ENCODE measurements around the gene GPHN.
"Not testable (repeated sequence)": the region's sequence is repeated elsewhere in the genome, so short reads cannot be mapped to it uniquely, and the experiment has no call there.

Gene GPHN

DNA sequence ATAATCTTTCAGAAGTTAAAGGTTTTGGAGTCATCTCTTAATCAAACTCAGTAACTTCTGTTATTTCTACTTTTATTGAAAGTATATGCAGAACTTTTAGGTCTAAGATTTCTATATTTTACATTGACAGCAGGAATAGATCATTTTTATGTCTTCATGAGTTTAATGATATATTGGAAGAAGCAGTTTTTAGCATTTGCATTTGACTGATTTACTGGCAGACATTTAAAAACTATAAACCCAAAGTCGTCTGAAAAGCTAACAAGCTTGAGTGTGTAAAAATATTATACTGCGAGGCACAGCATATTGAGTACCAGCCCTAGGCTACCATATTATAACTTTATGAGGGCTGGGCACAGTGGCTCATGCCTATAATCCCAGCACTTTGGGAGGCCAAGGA lies 467.3 kb downstream of the GPHN start:
- DNase-seq: no peak

DNA sequence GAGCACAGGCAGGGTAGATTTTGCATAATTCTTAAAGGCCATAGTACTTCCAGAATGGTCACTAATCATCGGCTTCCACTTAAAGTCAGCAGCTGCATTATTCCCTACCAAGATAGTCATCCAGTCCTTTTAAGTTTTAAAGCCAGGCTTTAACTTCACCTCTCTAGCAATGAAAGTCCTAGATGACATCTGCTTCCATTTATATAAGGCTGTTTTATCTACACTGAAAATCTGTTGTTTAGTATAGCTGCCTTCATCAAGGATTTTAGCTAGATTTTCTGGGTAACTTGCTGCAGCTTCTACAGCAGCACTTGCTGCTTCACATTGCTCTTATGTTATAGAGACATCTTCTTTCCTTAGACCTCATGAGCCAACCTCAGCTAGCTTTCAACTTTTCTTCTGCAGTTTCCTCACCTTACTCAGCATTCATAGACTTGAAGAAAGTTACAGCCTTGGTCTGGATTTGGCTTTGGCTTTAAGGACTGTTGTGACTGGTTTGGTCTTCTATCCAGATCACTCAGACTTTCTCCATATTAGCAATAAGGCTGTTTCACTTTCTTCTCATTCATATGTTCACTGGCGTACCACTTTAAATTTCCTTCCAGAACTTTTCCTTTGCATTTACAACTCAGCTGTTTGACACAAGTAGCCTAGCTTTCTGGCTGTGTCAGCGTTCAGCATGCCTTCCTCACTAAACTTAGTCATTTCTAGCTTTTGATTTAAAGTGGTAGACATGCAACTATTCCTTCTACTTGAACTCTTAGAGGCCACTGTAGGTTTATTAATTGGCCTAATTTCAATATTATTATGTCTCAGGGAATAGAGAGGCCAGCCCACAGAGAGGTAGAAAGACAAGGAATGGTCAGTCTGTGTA lies 471.4 kb downstream of the GPHN start:
- no peak for DNase-seq

GRCh38 chr14:66982247-66982646 lies 474.3 kb downstream of the GPHN start:
- DNase-seq: no peak

DNA sequence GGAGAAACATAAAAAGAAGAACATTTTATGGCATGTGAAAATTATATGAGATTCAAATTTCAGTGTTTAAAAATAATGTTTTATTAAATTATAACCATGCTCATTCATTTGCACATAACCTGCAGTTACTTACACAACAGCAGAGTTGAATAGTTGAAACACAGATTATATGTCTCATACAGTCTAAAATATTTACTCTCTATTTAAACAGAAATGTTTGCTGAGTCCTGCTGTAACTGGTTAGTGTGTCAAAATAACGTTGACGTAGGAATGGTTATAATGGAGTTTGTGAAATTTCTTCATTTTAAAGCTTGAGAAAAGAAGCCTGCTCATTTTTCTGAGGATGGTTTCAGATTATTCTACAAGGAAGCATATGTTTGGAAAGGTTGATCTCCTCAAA lies 484.8 kb downstream of the GPHN start:
- DNase-seq: no peak

- DNase-seq: no peak
Observed at GRCh38 chr14:66993512-66993911, 485.6 kb downstream of the GPHN start.

DNA sequence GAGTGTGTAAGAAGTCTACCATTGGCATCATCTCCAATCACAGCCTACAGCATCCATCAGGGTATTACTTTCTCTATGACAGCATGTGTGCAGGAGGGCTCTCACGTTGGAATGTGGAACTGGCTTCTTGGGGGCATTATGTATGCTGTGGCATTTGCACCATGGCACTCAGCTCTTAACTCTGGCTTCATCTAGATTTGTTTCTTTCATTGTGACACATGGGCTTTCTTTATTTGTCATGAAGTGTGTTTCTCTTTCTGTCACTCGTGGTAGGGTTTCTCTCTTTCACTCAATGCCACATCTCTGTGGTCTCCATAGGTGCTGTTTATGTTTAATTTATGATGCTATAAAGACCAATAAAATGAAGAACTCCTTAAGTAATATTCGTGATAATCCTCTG lies 490.1 kb downstream of the GPHN start:
- no peak for DNase-seq

GRCh38 chr14:66999978-67000377 lies 492.0 kb downstream of the GPHN start:
- no peak for DNase-seq

GRCh38 chr14:67002994-67003753 lies 495.2 kb downstream of the GPHN start:
- DNase-seq: no peak

DNA sequence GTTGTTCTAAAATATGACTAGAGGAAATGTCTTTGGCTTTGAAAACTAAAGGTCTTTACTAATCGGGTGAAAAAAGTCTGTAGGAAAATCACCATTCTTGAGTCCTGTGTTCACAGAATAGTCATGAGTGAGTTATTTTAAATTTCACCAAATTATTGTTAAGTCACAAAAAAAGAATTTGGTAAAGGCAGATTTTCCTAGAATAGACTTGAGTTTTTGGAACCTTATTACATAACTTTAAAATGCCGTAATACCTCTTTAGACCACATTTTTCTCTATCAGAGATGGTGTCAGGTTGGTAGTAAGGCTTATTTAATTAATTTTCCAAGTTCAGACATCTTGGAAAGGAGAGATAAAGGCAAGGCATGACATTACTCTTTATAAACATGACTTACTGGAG lies 496.6 kb downstream of the GPHN start:
- DNase-seq: no peak

DNA sequence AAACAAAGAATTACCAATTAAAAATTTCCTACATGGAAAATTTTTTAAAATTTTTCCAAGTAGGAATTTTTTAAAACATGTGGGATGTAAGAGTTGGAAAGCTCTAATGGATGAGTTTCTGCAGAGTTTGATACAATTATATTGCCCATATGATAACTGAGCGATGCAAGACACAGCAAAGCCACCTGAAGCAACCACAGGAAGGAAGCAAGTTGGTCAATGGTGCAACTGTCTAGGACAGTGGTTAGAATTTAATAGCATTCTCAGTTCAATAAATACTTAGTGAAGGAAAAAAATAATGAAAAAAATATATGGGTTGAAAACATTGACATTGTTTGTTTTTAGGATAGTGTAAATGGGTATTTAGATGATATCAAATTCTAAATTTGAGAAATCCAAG lies 502.7 kb downstream of the GPHN start:
- DNase-seq: no peak

DNA sequence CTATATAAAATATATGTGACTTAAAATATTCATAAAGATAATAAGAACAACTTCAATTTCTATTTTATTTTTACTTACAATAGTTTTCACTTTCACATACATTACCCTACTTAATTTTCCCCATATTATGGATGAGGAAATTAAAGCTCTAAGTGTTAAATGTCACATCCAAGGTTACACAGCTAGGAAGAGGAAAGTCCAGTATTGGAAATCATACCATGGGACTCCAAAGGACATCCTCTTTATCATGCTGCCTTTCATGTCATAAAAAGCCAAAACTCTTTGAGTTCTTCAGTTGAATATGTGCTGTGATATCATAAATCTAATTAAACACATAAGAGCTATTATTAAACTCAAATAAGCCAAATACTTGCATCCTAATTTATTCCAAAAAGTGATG lies 508.9 kb downstream of the GPHN start:
- DNase-seq: no peak

GRCh38 chr14:67018720-67019119 lies 510.8 kb downstream of the GPHN start:
- DNase-seq: no peak

- DNase-seq: no peak
Observed at GRCh38 chr14:67019796-67020195, 511.8 kb downstream of the GPHN start.

- no peak for DNase-seq
Observed at GRCh38 chr14:67031920-67032774, 524.2 kb downstream of the GPHN start.

DNA sequence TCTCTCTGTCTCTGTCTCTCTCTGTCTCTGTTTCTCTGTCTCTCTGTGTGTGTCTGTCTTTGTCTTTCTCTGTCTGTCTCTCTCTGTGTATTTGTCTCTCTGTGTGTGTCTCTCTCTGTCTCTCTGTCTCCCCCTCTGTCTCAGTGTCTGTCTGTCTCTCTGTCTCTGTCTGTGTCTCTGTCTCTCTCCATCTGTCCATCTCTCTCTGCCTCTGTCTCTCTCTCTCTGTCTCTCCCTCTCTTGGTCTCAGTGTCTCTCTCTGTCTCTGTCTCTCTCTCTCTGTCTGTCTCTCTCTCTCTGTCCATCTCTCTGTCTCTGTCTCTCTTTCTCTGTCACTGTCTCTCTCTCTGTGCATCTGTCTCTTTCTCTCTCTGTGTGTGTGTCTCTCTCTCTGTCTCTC lies 537.5 kb downstream of the GPHN start:
- no peak for DNase-seq

- no peak for DNase-seq
Observed at GRCh38 chr14:67050896-67051295, 542.9 kb downstream of the GPHN start.

DNA sequence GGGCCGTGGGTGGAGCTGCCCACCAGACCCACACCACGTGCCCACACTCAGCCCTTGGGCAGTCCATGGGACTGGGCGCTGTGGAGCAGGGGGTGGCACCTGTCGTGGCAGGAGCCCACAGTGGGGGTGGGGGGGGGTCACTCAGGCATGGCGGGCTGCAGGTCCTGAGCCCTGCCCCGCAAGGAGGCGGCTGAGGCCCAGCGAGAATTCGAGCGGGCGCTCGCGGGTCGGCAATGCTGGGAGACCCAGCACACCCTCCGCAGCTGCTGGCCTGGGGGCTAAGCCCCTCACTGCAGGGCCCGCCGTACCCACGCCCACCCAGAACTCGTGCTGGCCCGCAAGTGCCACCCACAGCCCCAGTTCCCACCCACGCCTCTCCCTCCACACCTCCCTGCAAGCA lies 548.7 kb downstream of the GPHN start:
- no peak for DNase-seq

DNA sequence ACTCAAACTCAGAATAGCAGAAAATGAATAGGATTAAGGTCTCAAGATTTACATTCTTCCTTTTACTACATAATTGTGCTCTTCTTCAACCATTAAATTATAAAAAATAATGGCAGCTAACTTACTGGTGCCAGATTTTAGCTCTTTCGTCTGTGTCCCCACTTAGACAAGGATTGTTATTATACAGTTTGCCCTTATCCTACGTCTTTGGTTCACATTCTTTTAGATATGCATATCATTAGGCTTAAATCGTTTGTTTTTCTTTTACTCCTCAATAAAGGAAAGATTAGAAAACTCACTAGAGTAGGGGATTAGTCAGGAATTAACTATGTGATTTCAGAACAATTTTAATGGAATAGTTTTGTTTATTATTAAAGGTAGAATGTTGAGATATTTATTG lies 551.6 kb downstream of the GPHN start:
- no peak for DNase-seq

DNA sequence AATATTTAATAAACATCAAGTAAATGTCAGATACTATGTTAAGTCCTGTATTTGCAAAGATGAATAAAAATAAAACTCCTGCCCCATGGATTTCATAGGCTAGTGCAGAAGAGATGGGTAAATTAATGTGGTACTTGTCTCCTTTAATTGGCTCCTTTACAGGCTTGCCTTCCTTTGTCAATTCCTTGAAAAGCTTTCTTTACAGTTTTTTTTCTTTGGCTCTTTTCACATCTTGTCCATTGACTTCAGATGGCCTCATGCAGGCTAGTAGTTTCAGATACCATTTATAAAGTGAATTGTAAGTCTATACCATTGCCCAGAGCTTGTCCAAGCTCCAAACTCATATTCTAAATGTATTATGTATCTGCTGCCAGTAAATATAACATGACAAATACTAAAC lies 552.6 kb downstream of the GPHN start:
- DNase-seq: no peak

DNA sequence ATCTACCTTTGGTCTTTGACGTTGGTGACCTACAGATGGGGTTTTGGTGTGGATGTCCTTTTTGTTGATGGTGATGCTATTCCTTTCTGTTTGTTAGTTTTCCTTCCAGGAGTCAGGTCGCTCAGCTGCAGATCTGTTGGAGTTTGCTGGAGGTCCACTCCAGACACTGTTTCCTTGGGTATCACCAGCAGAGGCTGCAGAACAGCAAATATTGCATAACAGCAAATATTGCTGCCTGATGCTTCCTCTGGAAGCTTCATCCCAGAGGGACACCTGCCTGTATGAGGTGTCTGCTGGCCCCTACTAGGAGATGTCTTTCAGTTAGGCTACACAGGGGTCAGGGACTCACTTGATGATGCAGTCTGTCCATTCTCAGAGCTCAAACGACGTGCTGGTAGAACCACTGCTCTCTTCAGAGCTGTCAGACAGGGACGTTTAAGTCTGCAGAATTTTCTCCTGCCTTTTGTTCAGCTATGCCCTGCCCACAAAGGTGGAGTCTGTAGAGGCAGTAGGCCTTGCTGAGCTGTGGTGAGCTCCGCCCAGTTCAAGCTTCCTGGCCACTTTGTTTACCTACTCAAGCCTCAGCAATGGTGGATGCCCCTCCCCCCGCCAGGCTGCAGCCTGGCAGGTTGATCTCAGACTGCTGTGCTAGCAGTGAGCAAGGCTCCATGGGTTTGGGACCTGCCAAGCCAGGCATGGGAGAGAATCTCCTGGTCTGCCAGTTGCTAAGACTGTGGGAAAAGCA lies 559.3 kb downstream of the GPHN start:
- DNase-seq: not testable (repeated sequence)

GRCh38 chr14:67068251-67068650 lies 560.3 kb downstream of the GPHN start:
- no peak for DNase-seq

- DNase-seq: no peak
Observed at GRCh38 chr14:67071506-67071905, 563.6 kb downstream of the GPHN start.

- DNase-seq: no peak
Observed at GRCh38 chr14:67077921-67078320, 570.0 kb downstream of the GPHN start.

Data from NCI-H1694 (cell line).